ENCODE results near the gene ECE2. TPM values are rescaled to one million over a fixed set of nuclear protein-coding genes. Genes with fewer than 3 reads are reported as not detected.

ECE2 gene
- total RNA-seq, 1 experiment from 2014 or later = 0.46 TPM

GRCh38 chr3:184335661-184336546 lies 60.1 kb downstream of the ECE2 start (continued):
- no peak for TF ChIP-seq AFF4 (CRISPR knock-in tag; IDR thresholded peaks at IDR 0.05; ENCODE audit: borderline replicate concordance)
- no peak for TF ChIP-seq ZNF121 (CRISPR knock-in tag; IDR thresholded peaks at IDR 0.05)
- 0 out of 2 replicates have a peak, but pooled peaks have one; percentile 28 for TF ChIP-seq ZNF281 (CRISPR knock-in tag; IDR thresholded peaks at IDR 0.05)
- peak; percentile 56; the same call in 1 of the 2 replicates for TF ChIP-seq FOXP4 (CRISPR knock-in tag; IDR thresholded peaks at IDR 0.05)
- TF ChIP-seq ATF1 (CRISPR knock-in tag; IDR thresholded peaks at IDR 0.05) = peak; percentile 90
- TF ChIP-seq NFATC4 (CRISPR knock-in tag; IDR thresholded peaks at IDR 0.05) = peak; percentile 82; the same call in 1 of the 2 replicates
- TF ChIP-seq CREM (CRISPR knock-in tag; IDR thresholded peaks at IDR 0.05) = peak; percentile 92
- TF ChIP-seq CTCF (IDR thresholded peaks at IDR 0.05) = no peak
- TF ChIP-seq CDX4 (CRISPR knock-in tag; IDR thresholded peaks at IDR 0.05; ENCODE audit: borderline replicate concordance) = no peak
- no peak; the same call in 1 of the 2 replicates for TF ChIP-seq ZBTB43 (CRISPR knock-in tag; IDR thresholded peaks at IDR 0.05)
- TF ChIP-seq SMAD4 (CRISPR knock-in tag; IDR thresholded peaks at IDR 0.05) = no peak
- TF ChIP-seq ATF3 (CRISPR knock-in tag; conservative IDR thresholded peaks at IDR 0.05) = no peak
- TF ChIP-seq MXD4 (CRISPR knock-in tag; IDR thresholded peaks at IDR 0.05; ENCODE audit: borderline replicate concordance) = no peak
- peak; percentile 40; the same call in 1 of the 2 replicates for TF ChIP-seq ZNF232 (CRISPR knock-in tag; IDR thresholded peaks at IDR 0.05)
- 0 out of 2 replicates have a peak, but pooled peaks have one; percentile 83 for TF ChIP-seq SMAD3 (CRISPR knock-in tag; IDR thresholded peaks at IDR 0.05; ENCODE audit: borderline replicate concordance)
- TF ChIP-seq ZNF138 (CRISPR knock-in tag; conservative IDR thresholded peaks at IDR 0.05) = no peak
- peak; percentile 84 for TF ChIP-seq PRRX2 (CRISPR knock-in tag; IDR thresholded peaks at IDR 0.05)
- no peak for TF ChIP-seq JAZF1 (CRISPR knock-in tag; IDR thresholded peaks at IDR 0.05)
- TF ChIP-seq FOXK1 (CRISPR knock-in tag; IDR thresholded peaks at IDR 0.05) = 0 out of 2 replicates have a peak, but pooled peaks have one; percentile 59
- TF ChIP-seq ZNF263 (CRISPR knock-in tag; IDR thresholded peaks at IDR 0.05; ENCODE audit: low read depth) = no peak
- no peak for TF ChIP-seq ZNF512 (CRISPR knock-in tag; IDR thresholded peaks at IDR 0.05; ENCODE audit: borderline replicate concordance)
- TF ChIP-seq EMX1 (CRISPR knock-in tag; IDR thresholded peaks at IDR 0.05) = peak; percentile 93

Measured in WTC11 (cell line).